SK-N-SH (cell line): ENCODE measurements around the gene FAM83F. TPM values are rescaled to one million over a fixed set of nuclear protein-coding genes. Genes with fewer than 3 reads are reported as not detected.

Experiments
- CTCF ChIA-PET: fragments of 300-600, 350-600 bp; formaldehyde crosslinking; extraction: SDS; loops from one replicate; lab custom pipeline; 2021; lab: Yijun Ruan, JAX
- POLR2A ChIA-PET: fragments of 350-600 bp; sonication (Branson Sonifier 250); formaldehyde crosslinking; extraction: SDS; loops from one replicate; lab custom pipeline; 2020; ENCODE audit warnings: antibody characterized with exemption, inconsistent platforms; lab: Yijun Ruan, JAX
- DNase-seq: peaks from one replicate; pipeline ENCODE4 v3.0.0; 2012
- H2AFZ ChIP-seq: fragments of 200-600 bp; sonication (generic); 2 replicates; pipeline ENCODE4 v1.8.1; 2016; ENCODE audit warnings: antibody characterized with exemption, mild to moderate bottlenecking, low read depth
- H3F3A ChIP-seq: fragments of 200-600 bp; sonication (generic); replicated peaks from 2 replicates; pipeline ENCODE3; 2016; ENCODE audit warnings: antibody characterized with exemption, mild to moderate bottlenecking; ENCODE audit not compliant: insufficient read depth
- H3K27ac ChIP-seq, 2 experiments: fragments of 200-500 bp in 1 of 2; fragments of 200-600 bp in 1 of 2; sonication (Bioruptor generic) in 1 of 2; sonication (generic), shearing (Covaris generic) in 1 of 2; 2 replicates each; pipeline versions ENCODE4 v1.5.1 to v1.6.1; 2014 to 2016; ENCODE audit warnings: low read depth in 2 of 2, inconsistent platforms in 1 of 2, low read length in 1 of 2, mild to moderate bottlenecking in 1 of 2, mixed read lengths in 1 of 2
- H3K27me3 ChIP-seq: fragments of 200-600 bp; sonication (generic), shearing (Covaris generic); 2 replicates; pipeline ENCODE4 v1.6.1; 2016; ENCODE audit warnings: mixed run types; ENCODE audit not compliant: insufficient read depth
- H3K36me3 ChIP-seq, 2 experiments: fragments of 200-500 bp in 1 of 2; fragments of 200-600 bp in 1 of 2; sonication (Bioruptor generic) in 1 of 2; sonication (generic) in 1 of 2; replicated peaks in 1 of 2; 2 replicates each; pipeline versions ENCODE3 to v1.5.1; 2014 to 2016; ENCODE audit warnings: low read length in 1 of 2, mild to moderate bottlenecking in 1 of 2; ENCODE audit not compliant: insufficient read depth in 2 of 2, control insufficient read depth in 1 of 2
- H3K4me1 ChIP-seq, 2 experiments: fragments of 200-500 bp in 1 of 2; fragments of 200-600 bp in 1 of 2; sonication (Bioruptor generic) in 1 of 2; sonication (generic), shearing (Covaris generic) in 1 of 2; 2 replicates each; pipeline versions ENCODE4 v1.5.1 to v1.6.1; 2014 to 2016; ENCODE audit warnings: low read depth in 1 of 2, low read length in 1 of 2, mixed run types in 1 of 2; ENCODE audit not compliant: insufficient read depth in 2 of 2, control insufficient read depth in 1 of 2
- H3K4me2 ChIP-seq: fragments of 200-600 bp; sonication (generic), shearing (Covaris generic); 2 replicates; pipeline ENCODE4 v1.6.1; 2017; ENCODE audit warnings: mixed run types
- H3K4me3 ChIP-seq, 2 experiments: fragments of 200-500 bp in 1 of 2; fragments of 200-600 bp in 1 of 2; sonication (Bioruptor generic) in 1 of 2; sonication (generic), shearing (Covaris generic) in 1 of 2; 2 replicates each; pipeline versions ENCODE4 v1.5.1 to v1.8.1; 2014 to 2016; ENCODE audit warnings: low read depth in 2 of 2, inconsistent platforms in 1 of 2, low read length in 1 of 2, mild to moderate bottlenecking in 1 of 2, mixed read lengths in 1 of 2, moderate library complexity in 1 of 2
- H3K79me2 ChIP-seq: fragments of 200-600 bp; sonication (generic); 2 replicates; pipeline ENCODE4 v1.8.1; 2017; ENCODE audit warnings: mild to moderate bottlenecking; ENCODE audit not compliant: insufficient read depth
- H3K9ac ChIP-seq: fragments of 200-600 bp; sonication (generic); 2 replicates; pipeline ENCODE4 v1.6.1; 2017; ENCODE audit warnings: mixed run types
- H3K9me2 ChIP-seq: fragments of 200-600 bp; sonication (generic); 2 replicates; pipeline ENCODE4 v1.6.1; 2017; ENCODE audit warnings: mixed run types
- H3K9me3 ChIP-seq: fragments of 200-600 bp; sonication (generic); 2 replicates; pipeline ENCODE4 v1.6.1; 2017; ENCODE audit warnings: mixed run types, mild to moderate bottlenecking, moderate library complexity
- H4K20me1 ChIP-seq: fragments of 200-600 bp; sonication (generic); 2 replicates; pipeline ENCODE4 v1.6.1; 2017; ENCODE audit warnings: mild to moderate bottlenecking, mixed run types; ENCODE audit not compliant: insufficient read depth
- CHD2 ChIP-seq: fragments of 150-350 bp; IDR thresholded peaks from 2 replicates; pipeline ENCODE4 v1.6.1; 2018; ENCODE audit warnings: low read length; ENCODE audit not compliant: partially characterized antibody
- ELF1 ChIP-seq: IDR thresholded peaks from 2 replicates; pipeline ENCODE4 v1.4.0; 2012
- EP300 ChIP-seq, 2 experiments: IDR thresholded peaks; 2 replicates each; pipeline versions ENCODE4 v1.4.0 to v1.6.1; 2012; ENCODE audit warnings: borderline replicate concordance in 1 of 2, low read depth in 1 of 2, low read length in 1 of 2
- EZH2phosphoT487 ChIP-seq: fragments of 200-600 bp; sonication (generic); IDR thresholded peaks from 2 replicates; pipeline ENCODE4 v1.6.1; 2017; ENCODE audit warnings: low read depth, mixed run types, mild to moderate bottlenecking, antibody characterized with exemption, moderate library complexity, borderline replicate concordance
- FOSL2 ChIP-seq: IDR thresholded peaks from 2 replicates; pipeline ENCODE4 v1.4.0; 2012; ENCODE audit warnings: low read depth, mild to moderate bottlenecking, moderate library complexity, borderline replicate concordance
- FOXM1 ChIP-seq: IDR thresholded peaks from 2 replicates; pipeline ENCODE4 v1.4.0; 2012; ENCODE audit warnings: low read depth, mild to moderate bottlenecking
- GATA2 ChIP-seq: sonication (generic); formaldehyde crosslinking; IDR thresholded peaks from 2 replicates; pipeline ENCODE4 v1.5.0; 2020; ENCODE audit warnings: mild to moderate bottlenecking, missing genetic modification reagents
- IRF3 ChIP-seq: fragments of 150-350 bp; IDR thresholded peaks from 2 replicates; pipeline ENCODE4 v1.6.1; 2016; ENCODE audit warnings: mild to moderate bottlenecking, low read depth, low read length
- JUND ChIP-seq: IDR thresholded peaks from 2 replicates; pipeline ENCODE4 v1.4.0; 2012
- MAX ChIP-seq: IDR thresholded peaks from 2 replicates; pipeline ENCODE4 v1.4.0; 2012; ENCODE audit warnings: low read depth
- MEF2A ChIP-seq: IDR thresholded peaks from 2 replicates; pipeline ENCODE4 v1.4.0; 2012; ENCODE audit warnings: low read depth, borderline replicate concordance
- NFIC ChIP-seq: IDR thresholded peaks from 2 replicates; pipeline ENCODE4 v1.4.0; 2012; ENCODE audit warnings: borderline replicate concordance
- PBX3 ChIP-seq: IDR thresholded peaks from 2 replicates; pipeline ENCODE4; 2012
- RCOR1 ChIP-seq: fragments of 150-350 bp; IDR thresholded peaks from 2 replicates; pipeline ENCODE4 v1.6.1; 2017; ENCODE audit warnings: antibody characterized with exemption, low read length
- RXRA ChIP-seq: IDR thresholded peaks from 2 replicates; pipeline ENCODE4 v1.4.0; 2012; ENCODE audit warnings: low read depth, mild to moderate bottlenecking, borderline replicate concordance
- SMC3 ChIP-seq: IDR thresholded peaks from 2 replicates; pipeline ENCODE4 v1.6.1; 2012; ENCODE audit warnings: low read depth, low read length, improper control_type of control experiment
- TAF1 ChIP-seq: IDR thresholded peaks from 2 replicates; pipeline ENCODE4 v1.6.1; 2012; ENCODE audit warnings: low read depth, mild to moderate bottlenecking, low read length, moderate library complexity, borderline replicate concordance
- TEAD4 ChIP-seq: IDR thresholded peaks from 2 replicates; pipeline ENCODE4 v1.4.0; 2012; ENCODE audit warnings: mild to moderate bottlenecking, borderline replicate concordance; ENCODE audit not compliant: insufficient read depth
- USF1 ChIP-seq: IDR thresholded peaks from 2 replicates; pipeline ENCODE4 v1.4.0; 2012; ENCODE audit warnings: low read depth, borderline replicate concordance
- WGBS: methylation state at CpG from one replicate; pipeline ENCODE4 v1.1.6; 2017; ENCODE audit warnings: low lambda C conversion rate; 5-methylcytosine and 5-hydroxymethylcytosine counted together
- polyA plus RNA-seq, 3 experiments: library from polyadenylated mRNA; depleted of rRNA; stranded (reverse); fragments of >200 nt; gene quantifications; 2 replicates each; pipeline ENCODE4 v1.2.3, GENCODE V29; 2012

FAM83F gene
- polyA plus RNA-seq, 1 of the 3 experiments (the other 2 are of a cell fraction) = not detected

GRCh38 chr22:40019100-40019499 lies 24.3 kb downstream of the FAM83F start (continued):
- TF ChIP-seq PBX3 (no peak), EP300 (IDR thresholded peaks at IDR 0.05; ENCODE audit: borderline replicate concordance in 1 of 2, low read depth in 1 of 2, low read length in 1 of 2) (no peak)

GRCh38 chr22:40020956-40021355 lies 26.2 kb downstream of the FAM83F start:
- POLR2A ChIA-PET = no interaction called here

More at GRCh38 chr22:40020956-40021355, 26.2 kb downstream of the FAM83F start:
- 50% methylated on average over 1 of the region's 7 CpGs for WGBS
- Histone ChIP-seq H3K9me2 (no peaks in the 10 kb centered on the region), H4K20me1 (no peaks in the 10 kb centered on the region), H3K4me1 (no peaks in the 10 kb centered on the region; a peak in 1 of 4 replicates), H3K36me3 (no peaks in the 10 kb centered on the region), H3F3A (no peaks in the 10 kb centered on the region), H3K4me2 (no peak overlapping the region), H3K9ac (no peak overlapping the region), H3K9me3 (no peaks in the 10 kb centered on the region), H3K27ac (no peak overlapping the region), H3K79me2 (no peaks in the 10 kb centered on the region), H3K27me3 (no peaks in the 10 kb centered on the region), H2AFZ (no peak overlapping the region), H3K4me3 (no peak overlapping the region)
- CTCF ChIA-PET = interaction anchor here (0.7 kb wide), 1 partner anchor 487 kb away, joined by 3 read pairs; no protein-coding TSS in a partner anchor
- TF ChIP-seq EZH2phosphoT487 (no peak), TEAD4 (no peak), IRF3 (no peak), JUND (no peak), USF1 (no peak), FOXM1 (no peak), SMC3 (no peak), GATA2 (CRISPR knock-in tag) (no peak), RXRA (no peak), TAF1 (no peak), FOSL2 (no peak), RCOR1 (no peak), MAX (no peak), MEF2A (no peak), PBX3 (no peak), NFIC (no peak), CHD2 (no peak), ELF1 (no peak)
- no peak for DNase-seq
